ENCODE results near the gene RBM48. TPM values are rescaled to one million over a fixed set of nuclear protein-coding genes. Genes with fewer than 3 reads are reported as not detected.

The RBM48 gene
- total and polyA plus RNA-seq, 9 of the 15 experiments (the other 6 are each of a cell fraction or from before 2014, with no cell fraction given), result 9.9 to 35.1 (median 16.3) TPM

- TF ChIP-seq, protein P1, sequence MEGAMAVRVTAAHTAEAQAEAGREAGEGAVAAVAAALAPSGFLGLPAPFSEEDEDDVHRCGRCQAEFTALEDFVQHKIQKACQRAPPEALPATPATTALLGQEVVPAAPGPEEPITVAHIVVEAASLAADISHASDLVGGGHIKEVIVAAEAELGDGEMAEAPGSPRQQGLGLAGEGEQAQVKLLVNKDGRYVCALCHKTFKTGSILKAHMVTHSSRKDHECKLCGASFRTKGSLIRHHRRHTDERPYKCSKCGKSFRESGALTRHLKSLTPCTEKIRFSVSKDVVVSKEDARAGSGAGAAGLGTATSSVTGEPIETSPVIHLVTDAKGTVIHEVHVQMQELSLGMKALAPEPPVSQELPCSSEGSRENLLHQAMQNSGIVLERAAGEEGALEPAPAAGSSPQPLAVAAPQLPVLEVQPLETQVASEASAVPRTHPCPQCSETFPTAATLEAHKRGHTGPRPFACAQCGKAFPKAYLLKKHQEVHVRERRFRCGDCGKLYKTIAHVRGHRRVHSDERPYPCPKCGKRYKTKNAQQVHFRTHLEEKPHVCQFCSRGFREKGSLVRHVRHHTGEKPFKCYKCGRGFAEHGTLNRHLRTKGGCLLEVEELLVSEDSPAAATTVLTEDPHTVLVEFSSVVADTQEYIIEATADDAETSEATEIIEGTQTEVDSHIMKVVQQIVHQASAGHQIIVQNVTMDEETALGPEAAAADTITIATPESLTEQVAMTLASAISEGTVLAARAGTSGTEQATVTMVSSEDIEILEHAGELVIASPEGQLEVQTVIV (CRISPR knock-in tag; IDR thresholded peaks at IDR 0.05; ENCODE audit: borderline replicate concordance), result no peak
- TF ChIP-seq PYGO2 (tag; IDR thresholded peaks at IDR 0.05), result no peak
- no peak for TF ChIP-seq ZNF217 (CRISPR knock-in tag; IDR thresholded peaks at IDR 0.05)
- TF ChIP-seq ASH1L (IDR thresholded peaks at IDR 0.05; ENCODE audit: borderline replicate concordance, low read depth, partially characterized antibody), result peak; percentile 91
- TF ChIP-seq ZNF785 (CRISPR knock-in tag; IDR thresholded peaks at IDR 0.05), result no peak
- TF ChIP-seq ZNF707 (CRISPR knock-in tag; conservative IDR thresholded peaks at IDR 0.05), result no peak
- no peak for TF ChIP-seq ZC3H8 (IDR thresholded peaks at IDR 0.05)
- TF ChIP-seq ZBTB17 (CRISPR knock-in tag; IDR thresholded peaks at IDR 0.05), result peak; percentile 99
- no peak for TF ChIP-seq ZNF311 (CRISPR knock-in tag; IDR thresholded peaks at IDR 0.05)
- TF ChIP-seq, protein P2, sequence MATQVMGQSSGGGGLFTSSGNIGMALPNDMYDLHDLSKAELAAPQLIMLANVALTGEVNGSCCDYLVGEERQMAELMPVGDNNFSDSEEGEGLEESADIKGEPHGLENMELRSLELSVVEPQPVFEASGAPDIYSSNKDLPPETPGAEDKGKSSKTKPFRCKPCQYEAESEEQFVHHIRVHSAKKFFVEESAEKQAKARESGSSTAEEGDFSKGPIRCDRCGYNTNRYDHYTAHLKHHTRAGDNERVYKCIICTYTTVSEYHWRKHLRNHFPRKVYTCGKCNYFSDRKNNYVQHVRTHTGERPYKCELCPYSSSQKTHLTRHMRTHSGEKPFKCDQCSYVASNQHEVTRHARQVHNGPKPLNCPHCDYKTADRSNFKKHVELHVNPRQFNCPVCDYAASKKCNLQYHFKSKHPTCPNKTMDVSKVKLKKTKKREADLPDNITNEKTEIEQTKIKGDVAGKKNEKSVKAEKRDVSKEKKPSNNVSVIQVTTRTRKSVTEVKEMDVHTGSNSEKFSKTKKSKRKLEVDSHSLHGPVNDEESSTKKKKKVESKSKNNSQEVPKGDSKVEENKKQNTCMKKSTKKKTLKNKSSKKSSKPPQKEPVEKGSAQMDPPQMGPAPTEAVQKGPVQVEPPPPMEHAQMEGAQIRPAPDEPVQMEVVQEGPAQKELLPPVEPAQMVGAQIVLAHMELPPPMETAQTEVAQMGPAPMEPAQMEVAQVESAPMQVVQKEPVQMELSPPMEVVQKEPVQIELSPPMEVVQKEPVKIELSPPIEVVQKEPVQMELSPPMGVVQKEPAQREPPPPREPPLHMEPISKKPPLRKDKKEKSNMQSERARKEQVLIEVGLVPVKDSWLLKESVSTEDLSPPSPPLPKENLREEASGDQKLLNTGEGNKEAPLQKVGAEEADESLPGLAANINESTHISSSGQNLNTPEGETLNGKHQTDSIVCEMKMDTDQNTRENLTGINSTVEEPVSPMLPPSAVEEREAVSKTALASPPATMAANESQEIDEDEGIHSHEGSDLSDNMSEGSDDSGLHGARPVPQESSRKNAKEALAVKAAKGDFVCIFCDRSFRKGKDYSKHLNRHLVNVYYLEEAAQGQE (IDR thresholded peaks at IDR 0.05; ENCODE audit: borderline replicate concordance), result peak; percentile 96
- TF ChIP-seq, protein P2 (CRISPR knock-in tag; IDR thresholded peaks at IDR 0.05; ENCODE audit: low read depth), result no peak
- 0 out of 2 replicates have a peak, but pooled peaks have one; percentile 39 for TF ChIP-seq BMI1 (IDR thresholded peaks at IDR 0.05; ENCODE audit: low read length)
- peak; percentile 70 for TF ChIP-seq CHD2 (IDR thresholded peaks at IDR 0.05; ENCODE audit: low read depth, low read length)
- peak; percentile 52; the same call in 1 of the 2 replicates for TF ChIP-seq TCF7L2 (IDR thresholded peaks at IDR 0.05; ENCODE audit: low read depth, low read length)
- TF ChIP-seq KLF6 (CRISPR knock-in tag; IDR thresholded peaks at IDR 0.05; ENCODE audit: borderline replicate concordance), result no peak
- TF ChIP-seq BRF2 (IDR thresholded peaks at IDR 0.05; ENCODE audit: borderline replicate concordance, insufficient read depth, insufficient read length), result no peak
- TF ChIP-seq BRCA1 (IDR thresholded peaks at IDR 0.05), result no peak
- no peak for TF ChIP-seq BRCA1 (CRISPR knock-in tag; IDR thresholded peaks at IDR 0.05)
These were observed at the start of gene RBM48, which contains the start of gene PEX1 (continued) for GRCh38 chr7:92528188-92528957.
